HG03196 (cell line): Measurements from ENCODE around the gene MTG1.
"Not testable (repeated sequence)": the region's sequence is repeated elsewhere in the genome, so short reads cannot be mapped to it uniquely, and the experiment has no call there.

Experiments used
- ATAC-seq: cut with Tn5 transposase; IDR thresholded peaks from one replicate; pipeline ENCODE4 v1.9.1; 2021; ENCODE audit not compliant: unreplicated experiment

Gene MTG1

DNA sequence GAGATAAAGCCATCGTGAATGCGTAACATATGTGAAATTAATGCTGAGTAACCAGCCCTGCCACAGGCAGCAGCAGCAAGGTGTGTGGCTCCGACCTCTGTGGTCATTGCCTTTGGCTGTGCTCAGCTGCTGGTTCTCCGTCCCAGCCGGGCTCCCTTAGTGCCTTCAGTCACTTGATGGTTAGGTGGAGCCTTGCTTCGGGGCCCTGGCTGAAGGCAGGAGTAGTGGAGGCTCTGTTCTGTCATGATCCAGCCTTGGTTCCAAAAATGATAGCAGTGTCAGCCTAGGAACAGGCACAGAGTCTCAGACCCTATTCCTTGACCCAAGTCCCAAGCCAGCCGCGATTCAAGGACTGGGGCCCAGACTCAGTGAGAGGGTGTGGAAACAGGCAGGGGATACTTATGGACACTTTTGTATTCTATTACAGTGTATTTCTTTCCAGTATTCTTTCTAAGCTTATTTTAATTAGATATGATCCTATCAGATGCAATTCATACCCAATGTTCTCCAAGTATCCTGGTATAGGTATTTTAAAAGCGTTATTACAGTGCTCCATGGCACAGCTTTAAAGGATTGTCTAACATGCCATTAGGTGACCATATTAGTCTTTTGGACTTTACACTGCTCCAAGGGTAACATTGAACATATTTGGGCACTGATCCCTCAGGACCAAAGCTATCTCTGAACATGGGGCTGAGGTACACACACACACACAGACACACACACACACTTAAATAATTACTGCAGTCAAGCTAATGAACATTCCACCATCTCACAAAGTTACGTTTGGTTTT is 68.8 kb downstream of the MTG1 start:
- ATAC-seq = no peak

- no peak for ATAC-seq
These were observed 70.7 kb downstream of the MTG1 start for GRCh38 chr10:133464582-133465031.

- no peak for ATAC-seq
These were observed 71.4 kb downstream of the MTG1 start for GRCh38 chr10:133465191-133465949.

DNA sequence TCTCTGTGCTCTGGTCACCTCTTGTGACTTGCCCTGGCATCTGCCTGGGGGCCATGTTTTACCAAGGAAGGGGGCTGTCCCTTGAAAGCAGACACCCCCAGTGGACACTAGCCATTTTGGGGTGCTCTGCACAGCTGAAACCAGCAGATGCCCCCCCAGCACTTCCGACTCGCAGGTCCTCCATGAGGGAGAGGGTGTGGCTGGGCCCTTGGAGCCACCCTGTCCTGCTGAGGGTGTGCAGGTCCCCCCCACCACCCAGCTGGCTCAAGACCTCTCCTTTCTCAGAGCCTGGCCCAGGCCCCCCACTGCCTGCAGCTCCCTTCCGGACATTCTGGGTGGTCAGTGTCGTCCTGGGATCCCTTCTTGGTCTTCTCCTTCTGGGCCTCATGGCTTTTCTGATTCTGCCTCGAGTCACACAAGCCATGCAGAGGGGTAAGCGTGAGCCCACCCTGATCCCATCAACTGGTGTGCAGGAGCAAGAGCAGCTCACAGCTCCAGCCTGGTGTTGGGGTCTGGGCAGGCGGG is 72.1 kb downstream of the MTG1 start:
- no peak for ATAC-seq

- ATAC-seq = no peak
These were observed 72.8 kb downstream of the MTG1 start for GRCh38 chr10:133466683-133467275.

DNA sequence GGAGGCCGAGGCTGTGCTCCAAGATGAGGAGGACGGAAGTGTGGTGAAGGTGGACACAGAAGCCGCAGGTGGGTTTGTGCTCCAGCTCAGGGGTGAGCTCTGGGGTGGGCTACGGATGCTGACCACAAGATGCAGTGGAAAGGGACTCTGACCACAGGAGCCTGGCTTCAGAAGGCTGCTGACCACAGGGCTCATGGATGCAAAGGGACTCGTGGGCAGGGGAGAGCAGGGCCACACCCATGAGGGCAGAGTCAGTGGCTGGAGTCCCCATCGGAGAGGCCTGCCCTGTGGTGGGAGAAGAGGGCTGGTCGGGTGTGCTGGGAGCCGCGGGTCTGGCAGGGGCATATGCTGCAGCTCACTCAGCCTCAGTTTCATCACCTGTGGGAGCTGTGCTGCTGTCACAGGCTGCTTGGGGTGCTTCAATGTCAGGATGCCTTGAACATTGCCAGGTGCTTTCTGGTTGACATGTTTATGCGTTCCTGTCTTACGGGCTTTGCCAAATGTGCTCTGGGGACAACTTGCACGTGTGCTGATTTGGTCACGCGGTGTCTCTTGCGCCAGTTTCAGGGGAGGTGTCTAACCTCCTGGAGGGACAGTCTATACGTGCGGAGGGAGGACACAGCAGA is 73.4 kb downstream of the MTG1 start:
- no peak for ATAC-seq

DNA sequence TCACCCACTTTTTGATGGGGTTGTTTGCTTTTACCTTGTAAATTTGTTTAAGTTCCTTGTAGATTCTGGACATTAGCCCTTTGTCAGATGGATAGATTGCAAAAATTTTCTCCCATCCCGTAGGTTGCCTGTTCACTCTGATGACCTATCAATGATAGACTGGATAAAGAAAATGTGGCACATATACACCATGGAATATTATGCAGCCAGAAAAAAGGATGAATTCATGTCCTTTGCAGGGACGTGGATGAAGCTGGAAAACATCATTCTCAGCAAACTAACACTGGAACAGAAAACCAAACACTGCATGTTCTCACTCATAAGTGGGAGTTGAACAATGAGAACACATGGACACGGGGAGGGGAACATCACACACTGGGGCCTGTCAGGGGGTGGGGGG is 75.2 kb downstream of the MTG1 start:
- not testable (repeated sequence) for ATAC-seq

GRCh38 chr10:133471300-133472109 is 77.5 kb downstream of the MTG1 start:
- ATAC-seq = no peak
